Measurements from ENCODE around the gene OR52J3.

The OR52J3 gene

DNA sequence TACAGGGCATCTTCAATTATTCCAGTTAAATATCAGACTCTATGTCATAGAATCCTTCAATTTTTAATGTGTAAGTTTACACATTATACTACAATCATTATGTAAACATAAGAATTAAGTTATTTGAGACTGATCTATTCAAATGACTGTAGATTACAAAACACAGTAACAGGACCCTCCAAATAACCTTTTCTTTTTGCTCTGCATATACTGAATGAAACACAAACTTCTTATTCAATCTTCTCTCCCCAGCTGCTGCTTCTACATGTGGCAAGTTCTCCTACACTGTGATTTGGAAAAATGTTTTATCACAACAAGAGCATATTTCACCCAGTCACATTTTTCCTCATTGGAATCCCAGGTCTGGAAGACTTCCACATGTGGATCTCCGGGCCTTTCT is at the start of gene OR52J3:
OR52J3 (plus strand) TSS at position 301 of the 400 bp plus-strand sequence; CDS start at position 301, 0 bp downstream.
- Histone ChIP-seq H3K9me3 (no peaks in the 10 kb centered on the region), H3K27me3 (no peaks in the 10 kb centered on the region), H3K36me3 (no peaks in the 10 kb centered on the region), H3K27ac (no peak within 1 kb of the TSS), H3K4me3 (ENCODE audit: low read depth in 1 of 2, low read length in 1 of 2) (no peak within 1 kb of the TSS), H3K4me1 (ENCODE audit: control insufficient read depth in 1 of 2, insufficient read depth in 1 of 2, low read depth in 1 of 2, low read length in 1 of 2) (no peaks in the 10 kb centered on the region)
- no peak for TF ChIP-seq CTCF (IDR thresholded peaks at IDR 0.05)

DNA sequence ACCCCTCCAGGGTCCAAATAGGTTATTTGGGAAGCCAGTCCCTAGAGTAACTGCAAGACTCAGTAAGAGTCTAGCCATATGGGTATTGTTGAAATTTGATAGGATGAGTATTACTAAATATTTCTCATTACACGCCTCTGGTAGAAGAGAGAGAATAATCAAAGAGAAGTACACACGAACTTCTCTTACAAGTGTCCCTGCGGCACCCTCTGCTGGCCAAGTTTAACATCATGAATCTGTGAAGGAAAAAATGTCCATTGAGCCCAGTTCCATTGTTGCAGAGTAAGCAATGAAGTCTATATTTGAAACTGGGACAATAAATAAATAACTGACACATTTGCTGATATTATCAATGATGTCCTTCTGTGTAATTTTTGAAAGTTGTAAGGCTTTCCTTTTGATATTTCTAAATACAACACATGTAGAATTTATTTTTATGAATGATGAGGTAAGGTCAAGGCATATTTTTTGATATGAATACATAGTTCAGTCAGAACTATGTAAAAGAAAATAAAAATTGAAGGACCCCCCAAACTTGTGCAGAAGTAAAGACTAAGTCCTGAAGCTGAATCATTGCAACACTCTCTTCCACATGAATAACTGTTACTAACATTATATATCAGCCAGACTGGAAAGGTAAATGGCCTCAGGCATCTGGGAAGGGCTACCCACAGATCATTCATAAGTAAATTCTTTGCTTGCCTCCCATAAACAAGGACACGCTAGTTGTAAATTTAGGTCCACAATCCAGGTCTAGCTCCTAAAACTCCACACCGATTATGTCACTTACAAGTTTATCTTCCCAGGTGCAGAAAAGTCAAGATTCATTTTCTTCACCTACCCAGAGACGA is 41.7 kb upstream of the OR52J3 start:
- Histone ChIP-seq H3K4me1 (ENCODE audit: control insufficient read depth in 1 of 2, insufficient read depth in 1 of 2, low read depth in 1 of 2, low read length in 1 of 2) (no peaks in the 10 kb centered on the region), H3K36me3 (no peaks in the 10 kb centered on the region), H3K4me3 (ENCODE audit: low read depth in 1 of 2, low read length in 1 of 2) (no peak overlapping the region), H3K27ac (no peak overlapping the region), H3K9me3 (no peaks in the 10 kb centered on the region), H3K27me3 (peaks cover 12% of the 10 kb centered on the region)
- no peak for TF ChIP-seq CTCF (IDR thresholded peaks at IDR 0.05)

- TF ChIP-seq CTCF (IDR thresholded peaks at IDR 0.05), result no peak
- no peak overlapping the region for H3K4me3 ChIP-seq (ENCODE audit: low read depth in 1 of 2, low read length in 1 of 2)
- H3K36me3 ChIP-seq, result no peaks in the 10 kb centered on the region
Observed at GRCh38 chr11:5007561-5007960, 38.8 kb upstream of the OR52J3 start.

GRCh38 chr11:5011254-5011653 is 35.1 kb upstream of the OR52J3 start:
- no peak overlapping the region for H3K4me3 ChIP-seq (ENCODE audit: low read depth in 1 of 2, low read length in 1 of 2)
- no peaks in the 10 kb centered on the region for H3K36me3 ChIP-seq
- no peaks in the 10 kb centered on the region for H3K4me1 ChIP-seq (ENCODE audit: control insufficient read depth in 1 of 2, insufficient read depth in 1 of 2, low read depth in 1 of 2, low read length in 1 of 2)
- H3K27ac ChIP-seq, result no peak overlapping the region
- TF ChIP-seq CTCF (IDR thresholded peaks at IDR 0.05), result no peak
- peaks cover 12% of the 10 kb centered on the region for H3K27me3 ChIP-seq
- no peaks in the 10 kb centered on the region for H3K9me3 ChIP-seq

More at GRCh38 chr11:5007561-5007960, 38.8 kb upstream of the OR52J3 start:
- peaks cover 12% of the 10 kb centered on the region for H3K27me3 ChIP-seq
- no peak overlapping the region for H3K27ac ChIP-seq
- no peaks in the 10 kb centered on the region for H3K4me1 ChIP-seq (ENCODE audit: control insufficient read depth in 1 of 2, insufficient read depth in 1 of 2, low read depth in 1 of 2, low read length in 1 of 2)
- no peaks in the 10 kb centered on the region for H3K9me3 ChIP-seq

- Histone ChIP-seq H3K4me1 (ENCODE audit: control insufficient read depth in 1 of 2, insufficient read depth in 1 of 2, low read depth in 1 of 2, low read length in 1 of 2) (no peaks in the 10 kb centered on the region), H3K9me3 (no peaks in the 10 kb centered on the region), H3K4me3 (ENCODE audit: low read depth in 1 of 2, low read length in 1 of 2) (no peak overlapping the region), H3K27me3 (peaks cover 2% of the 10 kb centered on the region), H3K36me3 (no peaks in the 10 kb centered on the region), H3K27ac (no peak overlapping the region)
- TF ChIP-seq CTCF (IDR thresholded peaks at IDR 0.05), result no peak
Observed at GRCh38 chr11:5013012-5013411, 33.3 kb upstream of the OR52J3 start.

Measured in neutrophil (primary cell).